Stimulated activated CD4-positive, alpha-beta T cell treated with anti-CD3 and anti-CD28 coated beads, Interleukin-15, amount 100 ng/mL, for 24 hours (primary cell): ENCODE measurements around the gene TCTN1.
"Not testable (repeated sequence)": the region's sequence is repeated elsewhere in the genome, so short reads cannot be mapped to it uniquely, and the experiment has no call there.

Source experiments
- DNase-seq: peaks from one replicate; pipeline ENCODE4 v3.0.0-alpha.2; 2020

The TCTN1 gene

GRCh38 chr12:110613771-110614684 is at the start of gene TCTN1:
Gene TCTN1, plus strand, starts transcription at chr12:110614129. Its CDS starts 54 bp downstream, at chr12:110614183.
- DNase-seq: peak; percentile 99

- DNase-seq: no peak
These were observed 49.4 kb upstream of the TCTN1 start for GRCh38 chr12:110564471-110564991.

GRCh38 chr12:110565894-110566871 is 47.7 kb upstream of the TCTN1 start:
- DNase-seq: no peak

GRCh38 chr12:110566993-110567392 is 46.9 kb upstream of the TCTN1 start:
- no peak for DNase-seq

GRCh38 chr12:110568752-110569151 is 45.2 kb upstream of the TCTN1 start:
- DNase-seq: no peak

- not testable (repeated sequence) for DNase-seq
These were observed 44.1 kb upstream of the TCTN1 start for GRCh38 chr12:110569838-110570237.

GRCh38 chr12:110570798-110571197 is 43.1 kb upstream of the TCTN1 start:
- DNase-seq: not testable (repeated sequence)

- DNase-seq: no peak
These were observed 39.9 kb upstream of the TCTN1 start for GRCh38 chr12:110574044-110574443.

GRCh38 chr12:110574717-110575230 is 39.2 kb upstream of the TCTN1 start:
- not testable (repeated sequence) for DNase-seq

GRCh38 chr12:110575326-110575725 is 38.6 kb upstream of the TCTN1 start:
- DNase-seq: no peak

- no peak for DNase-seq
These were observed 37.4 kb upstream of the TCTN1 start for GRCh38 chr12:110576504-110576903.

GRCh38 chr12:110577864-110578693 is 35.9 kb upstream of the TCTN1 start:
- peak; percentile 50 for DNase-seq

- peak; percentile 46 for DNase-seq
These were observed 35.0 kb upstream of the TCTN1 start for GRCh38 chr12:110578694-110579534.

GRCh38 chr12:110579535-110580253 is 34.2 kb upstream of the TCTN1 start:
- no peak for DNase-seq

- no peak for DNase-seq
These were observed 32.0 kb upstream of the TCTN1 start for GRCh38 chr12:110581931-110582275.

- peak; percentile 83 for DNase-seq
These were observed 31.4 kb upstream of the TCTN1 start for GRCh38 chr12:110582276-110583136.

- peak; percentile 98 for DNase-seq
These were observed 30.5 kb upstream of the TCTN1 start, which contains the start of gene PPTC7 for GRCh38 chr12:110583137-110584059. Gene PPTC7, minus strand, starts transcription at chr12:110583318. Its CDS starts 287 bp downstream, at chr12:110583031.

GRCh38 chr12:110585231-110585799 is 28.6 kb upstream of the TCTN1 start:
- peak; percentile 65 for DNase-seq
